NCI-H345 treated with DMSO at 0.1 percent for 48 hours (cell line): Measurements from ENCODE around the gene FABP7.

Experiments
- DNase-seq: peaks from one replicate; lab custom pipeline; 2025; ENCODE audit not compliant: unreplicated experiment; lab: John Stamatoyannopoulos, UW

The FABP7 gene

DNA sequence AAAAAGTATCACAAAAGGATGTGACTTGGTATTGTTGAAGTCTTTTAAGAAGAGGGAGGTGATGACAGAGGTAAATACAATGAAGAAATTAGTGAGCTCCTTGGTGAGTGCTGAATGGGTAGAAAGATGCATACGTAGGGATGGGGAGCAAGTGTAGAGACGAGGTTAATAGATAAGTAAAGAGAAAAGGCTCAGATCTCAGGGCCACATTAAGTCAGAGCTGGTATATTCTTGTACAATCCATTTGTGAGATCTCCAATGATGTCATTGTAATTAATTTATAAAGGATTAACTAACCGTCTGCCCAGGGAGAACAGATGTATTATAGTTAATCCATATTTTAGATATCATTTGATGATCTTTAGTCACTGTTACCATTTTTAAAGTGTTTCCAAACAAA lies 52.9 kb downstream of the FABP7 start:
- DNase-seq: no peak

GRCh38 chr6:122833021-122833491 lies 53.5 kb downstream of the FABP7 start:
- DNase-seq: no peak
